KMS-11 (cell line): Measurements from ENCODE around the gene RPTOR.

Experiments
- H2AFZ ChIP-seq: fragments of 200-600 bp; sonication (generic); 2 replicates; pipeline ENCODE4 v1.6.1; 2016; ENCODE audit warnings: antibody characterized with exemption, mixed run types, low read depth
- H3K27ac ChIP-seq: fragments of 200-600 bp; sonication (generic); 2 replicates; pipeline ENCODE4 v1.6.1; 2016; ENCODE audit warnings: mild to moderate bottlenecking, mixed run types
- H3K27me3 ChIP-seq: fragments of 200-600 bp; sonication (generic); 2 replicates; pipeline ENCODE4 v1.6.1; 2017; ENCODE audit warnings: mild to moderate bottlenecking, low read depth, mixed run types, moderate library complexity; ENCODE audit not compliant: insufficient read depth
- H3K36me3 ChIP-seq: fragments of 200-600 bp; sonication (generic); 2 replicates; pipeline ENCODE4 v1.6.1; 2017; ENCODE audit warnings: mild to moderate bottlenecking, mixed run types; ENCODE audit not compliant: insufficient read depth
- H3K4me1 ChIP-seq: fragments of 200-600 bp; sonication (generic); 2 replicates; pipeline ENCODE4 v1.6.1; 2016; ENCODE audit warnings: mild to moderate bottlenecking, low read depth, mixed run types; ENCODE audit not compliant: poor library complexity, severe bottlenecking
- H3K4me2 ChIP-seq: fragments of 200-600 bp; sonication (generic); 2 replicates; pipeline ENCODE4 v1.7.0; 2016; ENCODE audit warnings: mild to moderate bottlenecking, mixed run types
- H3K4me3 ChIP-seq: fragments of 200-600 bp; sonication (generic); IDR thresholded peaks from 2 replicates; pipeline ENCODE4 v1.6.1; 2017; ENCODE audit warnings: low read depth, low read length, mixed read lengths; ENCODE audit not compliant: insufficient read depth
- H3K79me2 ChIP-seq: fragments of 200-600 bp; sonication (generic); 2 replicates; pipeline ENCODE4 v1.6.1; 2016; ENCODE audit warnings: low read depth, mixed run types; ENCODE audit not compliant: insufficient read depth
- H3K9ac ChIP-seq: fragments of 200-600 bp; sonication (generic); 2 replicates; pipeline ENCODE4 v1.6.1; 2016; ENCODE audit warnings: mild to moderate bottlenecking, mixed run types
- H4K20me1 ChIP-seq: fragments of 200-600 bp; sonication (generic); 2 replicates; pipeline ENCODE4 v1.6.1; 2016; ENCODE audit warnings: mild to moderate bottlenecking, mixed run types; ENCODE audit not compliant: insufficient read depth
- CTCF ChIP-seq: fragments of 200-600 bp; sonication (generic); conservative IDR thresholded peaks from 2 replicates; pipeline ENCODE4 v1.6.1; 2017; ENCODE audit warnings: low read depth, mild to moderate bottlenecking, antibody characterized with exemption, low read length, moderate library complexity, mixed read lengths

The RPTOR gene

GRCh38 chr17:80605326-80606066 is 60.9 kb downstream of the RPTOR start:
- no peak for TF ChIP-seq CTCF
- Histone ChIP-seq H4K20me1 (no peaks in the 10 kb centered on the region), H3K4me3 (no peak overlapping the region), H3K9ac (no peak overlapping the region), H3K36me3 (no peaks in the 10 kb centered on the region), H3K27me3 (no peaks in the 10 kb centered on the region), H2AFZ (no peak overlapping the region), H3K27ac (no peak overlapping the region), H3K4me1 (no peaks in the 10 kb centered on the region), H3K4me2 (no peak overlapping the region), H3K79me2 (peaks cover 4% of the 10 kb centered on the region; the same call in 1 of the 2 replicates)

GRCh38 chr17:80608326-80608725 is 63.7 kb downstream of the RPTOR start:
- no peak for TF ChIP-seq CTCF
- Histone ChIP-seq H2AFZ (no peak overlapping the region), H3K27ac (no peak overlapping the region), H3K9ac (no peak overlapping the region), H3K4me1 (no peaks in the 10 kb centered on the region), H3K4me2 (no peak overlapping the region), H3K4me3 (no peak overlapping the region), H4K20me1 (no peaks in the 10 kb centered on the region), H3K36me3 (no peaks in the 10 kb centered on the region), H3K79me2 (peaks cover 4% of the 10 kb centered on the region; the same call in 1 of the 2 replicates), H3K27me3 (no peaks in the 10 kb centered on the region)

GRCh38 chr17:80609757-80610156 is 65.1 kb downstream of the RPTOR start:
- Histone ChIP-seq H3K27ac (no peak overlapping the region), H3K79me2 (peaks cover 4% of the 10 kb centered on the region; the same call in 1 of the 2 replicates), H3K4me2 (no peak overlapping the region), H4K20me1 (no peaks in the 10 kb centered on the region), H3K36me3 (no peaks in the 10 kb centered on the region), H3K4me1 (no peaks in the 10 kb centered on the region), H3K27me3 (no peaks in the 10 kb centered on the region), H3K9ac (no peak overlapping the region), H3K4me3 (no peak overlapping the region), H2AFZ (no peak overlapping the region)
- TF ChIP-seq CTCF = no peak

- no peak overlapping the region for H3K4me2 ChIP-seq
- H3K27ac ChIP-seq = no peak overlapping the region
- no peaks in the 10 kb centered on the region for H3K27me3 ChIP-seq
- no peaks in the 10 kb centered on the region for H3K4me1 ChIP-seq
- no peak overlapping the region for H3K4me3 ChIP-seq
- H3K9ac ChIP-seq = no peak overlapping the region
- no peaks in the 10 kb centered on the region for H4K20me1 ChIP-seq
- no peak overlapping the region for H2AFZ ChIP-seq
- no peak for TF ChIP-seq CTCF
- peaks cover 2% of the 10 kb centered on the region; the same call in 1 of the 2 replicates for H3K79me2 ChIP-seq
- no peaks in the 10 kb centered on the region for H3K36me3 ChIP-seq
Measured at GRCh38 chr17:80611816-80612215, 67.2 kb downstream of the RPTOR start.
